H54 (cell line): ENCODE data around the gene IZUMO3.
"Not testable (repeated sequence)": the region's sequence is repeated elsewhere in the genome, so short reads cannot be mapped to it uniquely, and the experiment has no call there.

Experiments used
- DNase-seq: peaks from one replicate; pipeline ENCODE4 v3.0.0; 2011; ENCODE audit warnings: low spot score, mixed read lengths; ENCODE audit not compliant: insufficient read length
- FAIRE-seq: peaks from 3 replicates; lab custom pipeline; 2011; peaks lifted over from hg19 to GRCh38; lab: Jason Lieb, UNC
- POLR2A ChIP-seq: IDR thresholded peaks from 2 replicates; pipeline ENCODE4 v1.6.1; 2011; ENCODE audit warnings: low read depth, mild to moderate bottlenecking, low read length

The IZUMO3 gene, protein sequence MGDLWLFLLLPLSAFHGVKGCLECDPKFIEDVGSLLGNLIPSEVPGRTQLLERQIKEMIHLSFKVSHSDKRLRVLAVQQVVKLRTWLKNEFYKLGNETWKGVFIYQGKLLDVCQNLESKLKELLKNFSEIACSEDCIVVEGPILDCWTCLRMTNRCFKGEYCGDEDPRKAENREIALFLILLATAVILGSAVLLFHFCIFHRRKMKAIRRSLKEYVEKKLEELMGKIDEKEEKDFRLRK

DNA sequence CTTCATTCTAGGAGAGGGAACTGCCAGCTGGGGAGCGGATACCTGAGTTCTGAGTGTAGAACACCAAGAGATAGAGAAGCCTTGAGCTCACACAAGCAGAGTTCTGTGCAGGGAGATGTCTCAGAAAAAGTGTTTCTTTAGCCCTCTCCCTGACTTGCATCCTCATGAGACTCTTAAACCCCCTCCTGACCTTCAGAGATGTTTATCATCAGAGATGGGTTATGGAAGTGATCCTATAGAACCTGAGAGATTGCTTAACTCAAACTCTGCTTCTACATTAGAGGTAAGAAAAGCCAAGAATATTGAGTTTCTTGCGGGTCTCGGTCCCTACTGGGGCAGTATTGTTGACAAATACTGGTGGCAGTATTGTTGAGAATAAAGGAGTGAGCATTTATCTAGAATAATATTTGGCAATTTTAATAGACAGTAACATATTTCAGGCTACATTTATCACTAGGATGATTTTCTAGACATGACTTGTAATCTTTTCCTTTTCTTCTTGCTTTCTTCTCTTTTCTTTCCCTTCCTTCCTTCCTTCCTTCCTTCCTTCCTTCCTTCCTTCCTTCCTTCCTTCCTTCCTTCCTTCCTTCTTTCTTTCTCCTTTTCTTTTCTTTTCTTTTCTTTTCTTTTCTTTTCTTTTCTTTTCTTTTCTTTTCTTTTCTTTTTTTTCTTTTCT, at the start of gene IZUMO3:
IZUMO3 (minus strand) TSS at position 51 of the 676 bp plus-strand sequence. CDS start 248 bp downstream, outside the sequence.
- no peak for TF ChIP-seq POLR2A
- no peak for DNase-seq
- no peak for FAIRE-seq

DNA sequence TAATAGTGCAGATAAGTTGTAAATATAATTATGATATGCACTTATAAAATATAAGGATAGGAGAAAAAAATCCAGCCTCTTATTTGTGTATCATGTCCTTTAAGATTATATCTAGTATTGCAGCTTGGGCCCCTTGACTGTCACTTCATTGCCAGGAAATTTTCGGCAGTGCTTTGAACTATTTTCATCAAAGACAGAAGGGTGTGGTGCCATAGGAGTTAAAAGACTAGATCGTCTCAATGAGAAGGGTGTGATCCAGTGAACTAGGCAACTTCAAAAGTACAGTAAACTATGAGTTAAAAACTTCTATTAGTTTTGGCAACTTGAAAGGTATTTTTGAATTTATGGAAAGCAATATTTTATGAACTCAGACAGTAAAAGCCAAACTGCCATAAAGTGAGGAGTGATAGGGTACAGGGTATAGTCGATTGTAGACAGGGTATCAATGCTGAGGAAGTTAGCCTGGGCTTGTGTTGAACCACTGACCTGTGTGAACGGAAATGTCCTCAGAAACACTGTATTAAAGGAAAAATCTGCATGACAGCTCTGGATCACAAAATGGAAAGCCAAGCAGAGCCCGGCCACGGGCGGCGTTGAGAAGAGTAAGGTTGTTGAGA, 48.6 kb upstream of the IZUMO3 start:
- TF ChIP-seq POLR2A, result no peak
- FAIRE-seq, result no peak
- no peak for DNase-seq

DNA sequence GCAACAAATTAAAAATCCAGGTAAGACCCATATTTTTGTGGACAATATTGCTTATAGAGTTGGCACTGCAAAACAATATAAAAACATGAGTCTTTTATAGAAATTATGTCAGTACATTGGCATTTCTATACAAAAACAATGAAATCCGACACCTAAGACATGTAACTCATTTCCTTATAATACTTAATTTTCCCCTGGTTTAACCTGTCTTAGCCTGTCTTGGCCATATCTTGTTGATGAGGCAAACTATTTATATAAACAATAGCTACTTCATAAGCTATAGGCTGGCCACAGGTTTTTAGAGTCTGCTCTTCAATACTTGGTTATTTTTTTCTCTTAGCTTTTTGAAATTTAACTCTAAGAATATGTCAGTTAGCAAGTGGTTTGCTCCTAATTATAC, 44.7 kb upstream of the IZUMO3 start:
- no peak for TF ChIP-seq POLR2A
- DNase-seq (no peak), FAIRE-seq (no peak)

DNA sequence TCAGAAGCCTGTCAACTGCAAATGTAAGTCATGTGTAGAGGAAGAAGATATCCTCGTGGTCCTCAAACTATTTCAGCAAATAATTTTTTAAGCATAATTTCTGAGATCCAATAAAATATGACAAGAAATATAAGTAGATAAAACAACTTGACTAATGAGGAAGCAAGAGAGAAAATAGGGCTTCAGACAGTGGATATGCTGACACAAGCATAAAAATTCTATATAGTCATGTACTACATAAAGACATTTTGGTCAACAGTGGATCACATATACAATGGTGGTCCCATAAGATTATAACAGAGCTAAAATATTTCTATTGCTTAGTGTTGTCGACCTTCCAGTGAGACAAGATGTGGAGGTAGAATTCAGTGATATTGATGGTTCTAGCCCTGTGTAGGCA, 42.2 kb upstream of the IZUMO3 start:
- no peak for DNase-seq
- no peak for FAIRE-seq
- no peak for TF ChIP-seq POLR2A

DNA sequence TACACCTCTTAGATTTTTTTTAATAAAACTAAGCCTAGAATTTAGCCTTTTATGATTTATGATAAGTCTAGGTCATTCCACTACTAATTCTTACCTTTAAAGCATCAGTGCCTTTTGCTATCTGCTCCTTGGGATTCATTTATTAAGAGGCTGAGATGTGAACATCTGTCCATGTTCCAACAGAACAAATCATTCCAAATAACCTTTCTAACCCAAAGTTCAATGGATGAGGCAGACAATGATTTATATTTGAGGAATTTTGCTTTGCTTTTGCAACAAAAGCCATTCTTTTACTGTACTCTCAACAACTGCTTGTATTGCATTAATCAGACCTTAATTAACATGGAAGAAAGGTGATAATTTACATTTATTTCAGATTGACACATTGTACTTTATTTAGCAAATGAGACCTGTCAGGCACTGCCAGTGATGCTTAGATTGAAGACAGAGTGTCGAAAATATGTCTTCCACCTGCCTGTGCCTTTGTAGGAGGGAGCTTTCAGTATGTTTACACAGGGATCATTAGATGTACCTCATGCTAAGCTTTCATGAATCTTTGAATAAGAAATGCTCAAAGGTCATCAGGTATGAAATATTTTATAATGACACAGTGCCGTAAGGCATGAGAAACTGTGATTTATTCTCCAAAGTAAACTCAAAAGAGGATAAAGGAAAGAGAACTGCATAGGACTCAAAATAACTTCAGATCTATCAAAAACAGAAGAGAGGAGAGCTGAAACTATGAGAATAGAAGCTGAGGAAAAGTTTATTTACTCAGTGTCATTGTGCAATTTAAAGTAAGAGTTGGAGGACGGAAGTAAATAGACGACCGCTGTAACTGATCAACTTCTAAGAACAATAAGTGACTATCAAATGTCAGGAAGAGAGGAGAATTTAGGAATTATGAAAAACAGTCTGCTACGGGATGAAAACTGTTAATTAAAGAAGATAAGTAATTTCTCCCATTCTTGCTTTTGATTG, 36.7 kb upstream of the IZUMO3 start:
- no peak for TF ChIP-seq POLR2A
- FAIRE-seq, result no peak
- DNase-seq, result no peak

DNA sequence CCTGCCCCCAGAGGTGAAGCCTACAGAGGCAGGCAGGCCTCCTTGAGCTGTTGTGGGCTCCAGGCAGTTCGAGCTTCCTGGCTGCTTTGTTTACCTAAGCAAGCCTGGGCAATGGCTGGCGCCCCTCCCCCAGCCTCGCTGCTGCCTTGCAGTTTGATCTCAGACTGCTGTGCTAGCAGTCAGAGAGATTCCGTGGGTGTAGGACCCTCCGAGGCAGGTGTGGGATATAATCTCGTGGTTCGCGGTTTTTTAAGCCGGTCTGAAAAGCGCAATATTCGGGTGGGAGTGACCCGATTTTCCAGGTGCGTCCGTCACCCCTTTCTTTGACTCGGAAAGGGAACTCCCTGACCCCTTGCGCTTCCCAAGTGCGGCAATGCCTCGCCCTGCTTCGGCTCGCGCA, 34.3 kb upstream of the IZUMO3 start:
- not testable (repeated sequence) for DNase-seq, FAIRE-seq

DNA sequence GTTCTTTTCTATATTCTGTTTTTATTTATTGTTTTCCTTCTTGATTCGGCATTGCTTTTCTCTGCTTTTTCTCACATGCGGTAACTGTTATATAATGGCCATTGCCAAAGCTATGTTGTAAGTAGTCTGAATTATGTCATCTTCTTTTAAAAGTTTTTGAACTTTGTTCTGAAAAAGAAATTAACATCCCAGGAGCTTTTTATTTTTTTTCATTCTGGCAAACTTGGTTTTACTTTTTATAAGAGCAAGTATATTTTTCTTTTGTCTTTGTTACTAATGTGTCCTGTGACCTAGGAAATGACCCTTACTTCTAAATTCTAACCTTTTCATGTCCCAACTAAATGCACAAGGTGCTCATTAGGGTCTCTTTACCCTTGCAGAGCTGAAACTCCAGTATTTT, 26.7 kb upstream of the IZUMO3 start:
- TF ChIP-seq POLR2A, result no peak
- DNase-seq, result no peak
- FAIRE-seq, result no peak

DNA sequence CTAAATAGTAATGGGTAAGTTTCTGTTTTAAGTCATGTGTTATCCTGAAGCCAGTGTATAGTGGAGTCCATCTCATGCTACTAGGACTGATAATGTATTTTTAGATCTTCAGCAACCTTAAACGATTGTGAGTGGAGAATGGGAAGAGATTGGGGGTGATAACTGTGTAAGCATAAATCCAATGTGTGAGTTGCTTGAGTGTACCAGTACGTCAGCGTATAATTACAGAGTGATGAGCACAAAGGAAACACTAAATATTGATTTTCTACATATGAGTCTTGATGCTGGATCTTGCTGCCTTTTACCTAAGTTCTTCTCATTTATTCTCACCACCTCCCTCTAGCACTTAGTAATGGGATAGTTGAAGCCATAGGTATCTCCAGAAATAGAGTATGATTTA, 16.3 kb upstream of the IZUMO3 start:
- TF ChIP-seq POLR2A, result no peak
- FAIRE-seq, result no peak
- DNase-seq, result no peak

DNA sequence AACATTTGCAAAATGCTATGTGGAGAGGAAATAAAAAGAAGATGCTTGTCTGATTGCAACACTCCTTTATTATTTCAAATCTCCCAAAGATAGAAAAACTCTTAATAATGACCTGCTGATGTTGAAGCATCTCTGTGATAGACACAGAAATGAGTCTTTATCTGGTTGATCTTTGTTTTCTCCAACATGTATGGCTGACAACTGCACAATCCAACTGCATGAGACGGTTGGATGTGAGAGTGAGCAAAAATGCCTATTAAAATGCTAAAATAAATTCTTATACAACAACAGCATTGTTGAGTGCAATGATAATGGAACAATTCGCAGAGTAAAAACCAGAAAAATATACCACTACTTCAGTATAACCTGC, 7.5 kb upstream of the IZUMO3 start:
- no peak for TF ChIP-seq POLR2A
- DNase-seq (no peak), FAIRE-seq (no peak)

DNA sequence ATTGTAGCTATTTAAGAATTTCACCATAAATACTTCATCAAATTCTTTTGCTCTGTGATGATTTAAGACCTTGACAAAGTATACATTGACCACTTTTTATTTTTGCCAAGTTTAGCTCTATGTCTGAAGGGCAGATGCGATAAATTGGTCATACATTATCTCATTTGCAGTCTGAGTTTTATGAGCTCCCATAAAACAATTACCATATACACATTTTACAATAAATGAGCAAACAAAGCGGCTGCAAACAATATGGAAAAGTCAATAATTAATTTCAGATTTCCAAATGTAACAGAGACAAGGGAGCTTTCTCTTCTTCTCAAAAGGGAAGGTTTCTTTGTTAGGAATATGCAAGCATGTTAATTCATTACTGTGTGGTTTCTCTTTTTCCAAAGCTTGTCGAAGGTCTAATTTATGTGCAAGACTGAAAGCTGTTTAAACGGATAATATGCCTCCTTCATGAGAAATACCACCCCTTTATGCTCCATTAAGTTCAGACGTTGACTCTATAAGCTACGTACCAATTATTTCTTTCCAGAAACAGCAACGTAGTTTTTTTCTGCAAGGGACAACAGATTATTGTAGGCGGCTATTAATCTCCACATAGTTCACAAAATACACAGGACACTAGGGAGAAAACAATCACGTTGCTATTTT, 7.0 kb upstream of the IZUMO3 start:
- TF ChIP-seq POLR2A, result no peak
- FAIRE-seq, result no peak

DNA sequence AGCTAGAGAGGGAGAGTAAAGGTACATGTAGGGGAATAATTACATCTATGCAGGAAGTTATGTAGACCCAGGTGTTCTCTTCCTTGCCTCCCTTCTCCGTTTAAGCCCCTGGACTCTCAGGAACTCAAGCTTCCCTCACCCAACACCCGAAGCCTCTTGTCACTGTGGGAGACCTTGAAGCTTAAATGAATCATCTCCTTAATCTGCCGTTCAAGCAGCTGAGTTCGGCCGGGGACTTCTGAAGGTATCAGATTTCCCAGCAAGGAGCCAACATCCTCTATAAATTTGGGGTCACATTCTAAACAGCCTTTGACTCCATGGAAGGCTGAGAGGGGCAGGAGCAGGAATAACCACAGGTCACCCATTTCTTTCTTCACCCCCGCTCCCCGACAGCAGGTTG, 412 bp downstream of the IZUMO3 start:
- DNase-seq (no peak), FAIRE-seq (no peak)
- no peak for TF ChIP-seq POLR2A

More for the DNA sequence above, 7.0 kb upstream of the IZUMO3 start:
- DNase-seq, result no peak

DNA sequence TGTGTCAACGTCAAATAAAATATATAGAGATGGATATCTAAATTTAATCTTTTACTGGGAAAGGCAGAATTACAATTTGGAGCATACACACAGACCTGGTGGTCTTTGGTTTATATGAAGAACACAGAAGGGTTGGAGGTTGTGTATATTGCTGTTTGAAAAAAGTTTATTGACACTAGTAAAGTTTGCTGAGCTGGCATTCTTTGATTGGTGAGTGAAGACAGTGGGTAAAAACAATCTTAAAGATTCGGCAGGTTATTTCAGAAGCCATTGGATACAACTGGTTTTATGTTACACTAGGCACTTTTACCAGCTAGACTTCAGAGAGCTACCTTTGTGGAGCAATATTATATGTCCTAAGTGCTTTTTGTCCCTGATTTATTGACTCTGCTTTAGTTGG, 27.2 kb downstream of the IZUMO3 start:
- TF ChIP-seq POLR2A, result no peak
- FAIRE-seq, result no peak
- no peak for DNase-seq

DNA sequence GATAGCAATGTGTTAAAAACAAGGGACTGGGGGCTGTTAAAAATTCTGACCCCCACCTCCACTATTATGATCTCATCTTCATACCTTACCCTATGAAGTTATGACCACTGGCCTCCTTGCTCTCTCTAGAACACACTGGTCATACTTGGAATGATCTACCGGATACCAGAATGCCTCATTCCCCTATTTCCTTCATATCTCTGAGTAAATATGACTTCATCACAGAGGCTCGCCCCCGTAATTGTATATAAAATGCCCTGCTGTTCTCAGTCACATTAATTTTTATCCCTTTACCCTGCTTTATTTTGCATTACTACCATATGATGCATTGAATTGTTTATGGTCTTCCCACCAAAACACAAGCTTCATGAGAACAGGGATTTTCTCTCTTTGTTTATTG, 29.2 kb downstream of the IZUMO3 start:
- peak; percentile 69 for FAIRE-seq

More for the DNA sequence above, 29.2 kb downstream of the IZUMO3 start:
- no peak for TF ChIP-seq POLR2A
- peak; percentile 3 for DNase-seq
